ENCODE results near the gene NAT8.
"Not testable (repeated sequence)": the region's sequence is repeated elsewhere in the genome, so short reads cannot be mapped to it uniquely, and the experiment has no call there.

NAT8 gene

GRCh38 chr2:73630662-73631266 lies 11.5 kb downstream of the NAT8 start:
- not testable (repeated sequence) for DNase-seq

GRCh38 chr2:73628493-73628892 lies 13.7 kb downstream of the NAT8 start:
- DNase-seq: not testable (repeated sequence)

- not testable (repeated sequence) for DNase-seq
Measured at GRCh38 chr2:73626237-73626636, 16.0 kb downstream of the NAT8 start.

DNA sequence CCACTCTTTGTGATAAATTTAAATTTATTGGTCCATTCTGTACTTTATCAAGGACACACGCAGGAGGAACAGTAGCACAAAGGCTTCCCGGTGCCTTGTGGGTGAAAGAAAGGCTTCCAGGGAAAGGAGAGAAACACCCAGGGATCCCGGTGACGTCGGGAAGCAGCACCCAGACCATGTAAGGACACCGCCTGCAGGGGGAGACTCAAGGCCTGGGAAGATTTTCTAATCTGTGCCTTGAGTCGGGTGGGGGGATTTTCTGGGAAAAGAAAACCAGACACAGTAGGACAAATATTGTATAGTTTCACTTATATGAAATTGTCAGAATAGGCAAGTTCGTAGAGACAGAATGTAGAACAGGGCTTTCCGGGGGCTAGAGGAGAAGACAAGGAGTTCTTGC lies 17.6 kb downstream of the NAT8 start:
- DNase-seq: not testable (repeated sequence)

- DNase-seq: not testable (repeated sequence)
Measured at GRCh38 chr2:73624036-73624435, 18.2 kb downstream of the NAT8 start.

- not testable (repeated sequence) for DNase-seq
Measured at GRCh38 chr2:73619925-73620324, 22.3 kb downstream of the NAT8 start.

DNA sequence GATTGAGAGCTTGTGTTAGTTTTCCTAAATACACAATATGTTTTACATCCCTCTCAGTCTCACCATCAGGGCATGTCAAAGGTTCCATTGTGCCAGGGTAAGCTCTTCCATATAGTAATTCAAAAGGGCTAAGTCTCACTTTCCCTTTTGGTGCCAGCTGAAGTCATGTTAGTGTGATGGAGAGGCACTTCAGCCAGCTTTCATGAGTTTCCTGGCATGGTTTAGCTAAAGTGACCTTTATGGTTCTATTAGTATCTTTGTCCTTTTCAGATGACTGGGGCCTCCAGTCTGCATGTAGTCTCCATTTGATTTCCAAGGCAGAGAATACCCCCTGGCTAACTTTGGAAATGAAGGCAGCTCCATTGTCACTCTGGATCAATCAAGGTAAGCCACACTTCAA lies 27.2 kb downstream of the NAT8 start:
- DNase-seq: no peak

- DNase-seq: no peak
Measured at GRCh38 chr2:73614105-73614504, 28.1 kb downstream of the NAT8 start.

DNA sequence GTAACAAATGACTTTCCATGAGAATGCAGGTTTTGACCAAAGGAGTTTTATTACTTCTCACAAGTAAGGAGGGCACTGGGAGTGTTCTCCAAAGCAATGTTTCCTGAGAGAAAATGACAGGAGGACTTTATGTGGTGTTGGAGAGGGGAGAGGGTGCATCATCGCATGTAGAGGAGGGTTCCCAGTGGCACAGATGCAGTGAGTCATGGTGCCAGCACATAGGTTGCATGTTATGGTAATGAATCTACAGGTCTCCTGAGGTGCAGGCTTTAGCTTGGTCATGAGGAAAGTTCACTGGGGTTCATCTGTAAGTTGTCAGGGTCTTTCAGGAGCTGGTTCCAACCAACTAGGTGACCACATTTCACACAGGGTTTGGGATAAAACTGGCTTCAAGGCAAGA lies 30.4 kb downstream of the NAT8 start:
- DNase-seq: no peak

DNA sequence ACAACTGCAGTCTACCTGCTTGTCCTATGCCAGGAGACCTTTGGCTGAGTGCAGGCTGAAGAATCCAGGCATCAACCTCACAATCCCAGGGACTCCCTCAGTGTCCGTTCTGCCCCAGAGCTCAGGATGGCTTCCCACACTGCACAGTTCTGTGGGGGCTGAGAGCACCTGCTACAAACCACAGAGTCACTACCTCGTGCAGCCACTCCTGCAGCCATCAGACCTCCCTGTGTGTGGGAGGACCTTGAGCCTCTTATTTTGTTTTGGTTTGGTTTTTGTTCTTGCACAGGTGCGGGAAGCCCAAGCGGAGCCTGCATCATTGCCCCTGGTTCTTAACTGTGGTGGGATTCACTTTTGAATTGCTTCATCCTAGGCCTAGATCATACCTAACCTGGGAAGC lies 31.0 kb downstream of the NAT8 start:
- DNase-seq: no peak

- no peak for DNase-seq
Measured at GRCh38 chr2:73610111-73610510, 32.1 kb downstream of the NAT8 start.

- DNase-seq: not testable (repeated sequence)
Measured at GRCh38 chr2:73604589-73604988, 37.6 kb downstream of the NAT8 start.

DNA sequence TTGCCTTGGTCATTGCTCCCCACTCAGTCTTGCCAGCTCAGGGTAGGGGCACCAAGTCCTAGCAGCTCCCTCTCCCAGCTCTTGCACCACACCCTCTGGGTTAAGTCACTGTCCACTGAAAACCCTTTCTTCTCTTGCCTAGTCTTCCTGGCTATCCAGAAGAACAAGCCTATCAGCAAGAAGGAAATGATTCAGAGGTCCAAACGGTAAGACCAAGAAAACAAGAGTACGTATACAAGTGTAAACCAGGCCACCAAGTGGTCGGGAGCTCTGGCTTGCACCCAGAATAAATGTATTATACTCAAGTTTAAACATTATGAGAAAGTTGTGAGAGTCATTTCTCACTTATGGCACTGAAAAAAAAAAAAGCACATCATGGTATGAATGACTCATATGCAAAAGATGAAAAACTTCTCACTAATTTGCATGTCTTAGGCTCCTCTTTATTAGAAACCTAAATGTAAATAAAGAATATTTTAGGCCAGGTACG lies 39.1 kb downstream of the NAT8 start:
- not testable (repeated sequence) for DNase-seq

DNA sequence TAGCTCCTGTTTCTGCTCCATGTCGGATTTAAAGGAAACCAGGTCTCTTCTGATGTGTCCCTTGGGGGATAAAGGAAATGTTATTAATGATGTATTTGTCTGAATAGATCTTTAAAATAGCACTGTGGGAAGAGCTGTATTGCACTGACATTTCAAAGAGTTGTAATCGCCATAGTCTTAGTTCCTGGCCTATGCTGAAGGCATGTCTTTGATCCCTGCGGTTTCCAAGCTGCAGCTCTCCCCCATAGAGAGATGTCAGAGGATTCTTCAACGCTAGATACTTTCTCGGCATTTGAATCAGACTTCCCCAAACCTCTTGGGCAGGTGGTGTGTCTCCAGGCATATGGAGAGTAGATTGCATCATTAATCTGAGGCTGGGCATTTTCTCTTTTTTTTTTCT lies 40.4 kb downstream of the NAT8 start:
- DNase-seq: no peak

DNA sequence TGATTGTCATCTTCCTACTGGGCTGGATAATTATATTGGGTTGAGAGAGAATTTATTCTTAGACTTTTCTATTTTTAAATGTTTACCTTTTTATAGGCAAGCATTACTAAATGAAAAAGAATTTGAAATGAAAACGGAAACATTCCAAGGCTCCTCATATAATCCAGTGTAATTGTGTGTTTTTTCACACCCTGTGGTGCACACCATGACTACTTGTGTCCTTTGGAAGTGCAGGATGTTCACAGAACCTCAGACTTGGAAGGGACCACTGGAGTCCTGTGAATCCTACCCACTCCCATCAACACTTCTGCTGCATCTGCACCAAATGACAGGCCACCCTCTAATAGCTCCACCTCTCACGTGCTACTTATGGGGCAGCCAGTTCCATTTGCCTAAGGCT lies 48.0 kb downstream of the NAT8 start:
- no peak for DNase-seq

DNA sequence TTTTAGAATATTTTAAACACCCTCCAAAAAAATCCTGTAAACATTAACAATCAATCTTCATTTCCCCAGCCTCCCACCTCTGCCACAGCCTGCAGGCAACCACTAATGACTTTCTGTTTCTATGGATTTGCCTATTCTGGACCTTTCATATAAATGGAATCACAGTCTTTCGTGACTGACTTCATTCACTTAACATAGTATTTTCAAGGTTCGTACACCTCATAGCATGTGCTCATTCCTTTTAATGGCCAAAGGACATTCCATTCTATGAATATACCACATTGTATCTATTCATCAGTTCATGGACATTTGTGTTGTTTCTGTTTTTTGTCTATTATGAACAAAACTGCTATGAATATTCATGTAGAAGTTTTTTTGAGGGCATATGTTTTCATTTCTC lies 48.5 kb downstream of the NAT8 start:
- DNase-seq: no peak
